IMR-90 (cell line): ENCODE data around the gene ARFGAP3.

ENCODE experiments used
- CEBPB ChIP-seq: IDR thresholded peaks from 2 replicates; pipeline ENCODE4 v1.6.1; 2012; ENCODE audit warnings: low read depth, low read length, improper control_type of control experiment
- RFX5 ChIP-seq: IDR thresholded peaks from 2 replicates; pipeline ENCODE4 v1.8.0; 2012; ENCODE audit warnings: low read depth, mild to moderate bottlenecking, low read length, moderate library complexity
- SMC3 ChIP-seq: fragments of 150-350 bp; IDR thresholded peaks from 2 replicates; pipeline ENCODE4 v1.6.1; 2016; ENCODE audit warnings: low read depth, mild to moderate bottlenecking, antibody characterized with exemption, low read length, moderate library complexity
- TF ChIP-seq, protein P1 (sequence below): conservative IDR thresholded peaks from 2 replicates; pipeline ENCODE4 v1.5.1; 2012; ENCODE audit warnings: mild to moderate bottlenecking, low read depth, low read length, improper control_type of control experiment
- TF ChIP-seq, protein P2 (sequence below): fragments of 150-350 bp; IDR thresholded peaks from 2 replicates; pipeline ENCODE4 v1.6.1; 2016; ENCODE audit warnings: low read depth, mild to moderate bottlenecking, low read length, moderate library complexity, borderline replicate concordance

DNA sequence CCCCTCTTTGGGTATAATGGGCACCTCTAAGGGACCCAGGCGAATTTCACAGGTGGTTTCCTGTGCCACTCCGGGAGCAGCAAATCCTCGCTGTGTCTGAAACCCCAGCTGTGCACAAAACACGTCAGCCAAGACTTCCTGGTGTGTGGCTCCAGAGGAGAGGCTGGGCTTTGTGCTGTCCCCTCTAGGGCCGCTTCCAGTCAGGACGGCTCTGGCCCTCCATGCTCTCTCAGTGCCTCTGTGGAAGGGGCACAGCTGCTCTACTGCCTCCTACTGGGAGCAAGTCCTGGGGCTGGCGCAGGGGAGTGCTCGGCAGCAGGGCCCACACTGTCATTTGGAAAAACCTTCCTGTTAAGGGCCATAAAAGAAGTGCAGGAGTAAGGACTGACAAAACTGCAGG is 23.7 kb upstream of the ARFGAP3 start:
- TF ChIP-seq, protein P1, sequence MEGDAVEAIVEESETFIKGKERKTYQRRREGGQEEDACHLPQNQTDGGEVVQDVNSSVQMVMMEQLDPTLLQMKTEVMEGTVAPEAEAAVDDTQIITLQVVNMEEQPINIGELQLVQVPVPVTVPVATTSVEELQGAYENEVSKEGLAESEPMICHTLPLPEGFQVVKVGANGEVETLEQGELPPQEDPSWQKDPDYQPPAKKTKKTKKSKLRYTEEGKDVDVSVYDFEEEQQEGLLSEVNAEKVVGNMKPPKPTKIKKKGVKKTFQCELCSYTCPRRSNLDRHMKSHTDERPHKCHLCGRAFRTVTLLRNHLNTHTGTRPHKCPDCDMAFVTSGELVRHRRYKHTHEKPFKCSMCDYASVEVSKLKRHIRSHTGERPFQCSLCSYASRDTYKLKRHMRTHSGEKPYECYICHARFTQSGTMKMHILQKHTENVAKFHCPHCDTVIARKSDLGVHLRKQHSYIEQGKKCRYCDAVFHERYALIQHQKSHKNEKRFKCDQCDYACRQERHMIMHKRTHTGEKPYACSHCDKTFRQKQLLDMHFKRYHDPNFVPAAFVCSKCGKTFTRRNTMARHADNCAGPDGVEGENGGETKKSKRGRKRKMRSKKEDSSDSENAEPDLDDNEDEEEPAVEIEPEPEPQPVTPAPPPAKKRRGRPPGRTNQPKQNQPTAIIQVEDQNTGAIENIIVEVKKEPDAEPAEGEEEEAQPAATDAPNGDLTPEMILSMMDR, result no peak
- TF ChIP-seq, protein P2, sequence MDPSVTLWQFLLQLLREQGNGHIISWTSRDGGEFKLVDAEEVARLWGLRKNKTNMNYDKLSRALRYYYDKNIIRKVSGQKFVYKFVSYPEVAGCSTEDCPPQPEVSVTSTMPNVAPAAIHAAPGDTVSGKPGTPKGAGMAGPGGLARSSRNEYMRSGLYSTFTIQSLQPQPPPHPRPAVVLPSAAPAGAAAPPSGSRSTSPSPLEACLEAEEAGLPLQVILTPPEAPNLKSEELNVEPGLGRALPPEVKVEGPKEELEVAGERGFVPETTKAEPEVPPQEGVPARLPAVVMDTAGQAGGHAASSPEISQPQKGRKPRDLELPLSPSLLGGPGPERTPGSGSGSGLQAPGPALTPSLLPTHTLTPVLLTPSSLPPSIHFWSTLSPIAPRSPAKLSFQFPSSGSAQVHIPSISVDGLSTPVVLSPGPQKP, result no peak
- no peak for TF ChIP-seq SMC3
- TF ChIP-seq RFX5, result no peak
- no peak for TF ChIP-seq CEBPB
